Fibroblast of lung (primary cell): Measurements from ENCODE around the gene NCOR2.

Experiments
- EZH2 ChIP-seq: IDR thresholded peaks from 2 replicates; pipeline ENCODE4 v1.5.1; 2012; ENCODE audit warnings: low read length, control low read depth, mild to moderate bottlenecking; ENCODE audit errors: missing control alignments
- TF ChIP-seq, protein P1 (sequence below), 2 donors: IDR thresholded peaks in 1 of 2; conservative IDR thresholded peaks in 1 of 2; 1 replicate in 1 of 2; 2 replicates in 1 of 2; pipeline ENCODE4 v1.5.1; 2011 to 2012; ENCODE audit warnings: low read length in 2 of 2, control low read depth in 1 of 2, inconsistent platforms in 1 of 2, low read depth in 1 of 2, mild to moderate bottlenecking in 1 of 2

DNA sequence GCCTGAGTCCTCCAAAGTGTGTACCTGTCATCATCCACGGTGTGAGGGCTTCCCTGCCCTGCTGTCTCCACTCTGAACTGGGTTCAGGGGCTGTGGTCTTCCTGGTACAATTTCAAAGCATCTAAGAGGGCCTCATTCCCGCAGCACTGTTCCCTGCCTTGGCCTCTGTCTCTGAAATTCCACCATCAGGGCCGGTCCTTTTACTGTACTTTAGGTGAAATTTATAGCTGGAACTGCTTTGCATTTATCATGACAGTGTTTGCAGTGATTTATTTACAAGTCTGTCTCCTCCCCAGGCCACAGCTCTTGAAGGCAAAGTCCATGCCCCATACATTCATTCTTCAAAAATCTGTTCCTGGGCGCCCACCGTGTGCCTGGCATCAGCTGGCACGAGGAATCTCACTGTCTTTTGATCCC lies 36.9 kb upstream of the NCOR2 start:
- TF ChIP-seq EZH2: no peak
- TF ChIP-seq, protein P1, sequence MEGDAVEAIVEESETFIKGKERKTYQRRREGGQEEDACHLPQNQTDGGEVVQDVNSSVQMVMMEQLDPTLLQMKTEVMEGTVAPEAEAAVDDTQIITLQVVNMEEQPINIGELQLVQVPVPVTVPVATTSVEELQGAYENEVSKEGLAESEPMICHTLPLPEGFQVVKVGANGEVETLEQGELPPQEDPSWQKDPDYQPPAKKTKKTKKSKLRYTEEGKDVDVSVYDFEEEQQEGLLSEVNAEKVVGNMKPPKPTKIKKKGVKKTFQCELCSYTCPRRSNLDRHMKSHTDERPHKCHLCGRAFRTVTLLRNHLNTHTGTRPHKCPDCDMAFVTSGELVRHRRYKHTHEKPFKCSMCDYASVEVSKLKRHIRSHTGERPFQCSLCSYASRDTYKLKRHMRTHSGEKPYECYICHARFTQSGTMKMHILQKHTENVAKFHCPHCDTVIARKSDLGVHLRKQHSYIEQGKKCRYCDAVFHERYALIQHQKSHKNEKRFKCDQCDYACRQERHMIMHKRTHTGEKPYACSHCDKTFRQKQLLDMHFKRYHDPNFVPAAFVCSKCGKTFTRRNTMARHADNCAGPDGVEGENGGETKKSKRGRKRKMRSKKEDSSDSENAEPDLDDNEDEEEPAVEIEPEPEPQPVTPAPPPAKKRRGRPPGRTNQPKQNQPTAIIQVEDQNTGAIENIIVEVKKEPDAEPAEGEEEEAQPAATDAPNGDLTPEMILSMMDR (conservative IDR thresholded peaks at IDR 0.05 in 1 of 2, IDR thresholded peaks at IDR 0.05 in 1 of 2; ENCODE audit: low read depth in 1 of 2, low read length in 2 of 2): no peak
